HL-60 (cell line): ENCODE data around the gene DSTYK.

ENCODE experiments used
- DNase-seq, 2 experiments: peaks; one replicate each; pipeline ENCODE4 v3.0.0-alpha.2; 2010 to 2020; ENCODE audit warnings: low read depth in 1 of 2, low spot score in 1 of 2
- H3K27ac ChIP-seq: fragments of 250-450 bp; sonication (Bioruptor Pico); replicated peaks from 2 replicates; pipeline ENCODE4 v1.5.1; 2020; ENCODE audit warnings: mild to moderate bottlenecking, moderate library complexity
- H3K27me3 ChIP-seq: fragments of 250-450 bp; sonication (Bioruptor Pico); 2 replicates; pipeline ENCODE4 v1.5.1; 2021; ENCODE audit warnings: mild to moderate bottlenecking, moderate library complexity; ENCODE audit not compliant: insufficient read depth, poor library complexity, severe bottlenecking
- H3K4me3 ChIP-seq: replicated peaks from 2 replicates; pipeline ENCODE4 v1.5.1; 2011; ENCODE audit warnings: mild to moderate bottlenecking, control low read depth, low read length; ENCODE audit not compliant: insufficient read depth
- GABPA ChIP-seq: IDR thresholded peaks from 2 replicates; pipeline ENCODE4 v1.6.1; 2012; ENCODE audit warnings: low read depth
- POLR2AphosphoS5 ChIP-seq: IDR thresholded peaks from 2 replicates; pipeline ENCODE4 v1.6.1; 2012; ENCODE audit warnings: low read depth
- SPI1 ChIP-seq: IDR thresholded peaks from 2 replicates; pipeline ENCODE4 v1.6.1; 2012; ENCODE audit warnings: low read depth, mild to moderate bottlenecking, borderline replicate concordance
- TF ChIP-seq, protein P1 (sequence below): IDR thresholded peaks from one replicate; pipeline ENCODE4 v1.5.1; 2011; ENCODE audit warnings: low read length, control low read depth, inconsistent platforms; ENCODE audit not compliant: insufficient read depth
- TF ChIP-seq, protein P2 (sequence below): IDR thresholded peaks from 2 replicates; pipeline ENCODE4 v1.6.1; 2012; ENCODE audit warnings: low read depth; ENCODE audit not compliant: insufficient replicate concordance

The DSTYK gene

DNA sequence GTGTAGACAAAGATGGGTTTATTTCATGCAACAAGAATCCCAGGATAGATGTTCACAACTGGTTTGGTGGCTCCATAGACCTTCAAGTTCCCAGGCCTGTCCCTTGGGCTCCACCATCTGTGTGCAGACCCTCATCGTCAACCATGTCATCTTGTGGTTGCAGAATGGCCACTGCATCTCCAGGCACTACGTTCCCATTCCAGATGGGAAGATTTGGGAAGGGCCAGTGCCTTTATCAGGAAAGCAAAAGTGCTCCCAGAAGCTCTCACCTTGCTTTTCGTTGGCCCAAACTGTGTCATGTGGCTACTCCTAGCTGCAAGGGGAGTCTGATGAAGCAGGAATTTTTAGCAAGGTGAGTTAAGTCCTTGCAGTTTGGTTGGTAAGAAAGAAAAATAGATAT is 29.1 kb upstream of the DSTYK start:
- no peak for DNase-seq
- no peak for TF ChIP-seq POLR2AphosphoS5
- TF ChIP-seq, protein P1, sequence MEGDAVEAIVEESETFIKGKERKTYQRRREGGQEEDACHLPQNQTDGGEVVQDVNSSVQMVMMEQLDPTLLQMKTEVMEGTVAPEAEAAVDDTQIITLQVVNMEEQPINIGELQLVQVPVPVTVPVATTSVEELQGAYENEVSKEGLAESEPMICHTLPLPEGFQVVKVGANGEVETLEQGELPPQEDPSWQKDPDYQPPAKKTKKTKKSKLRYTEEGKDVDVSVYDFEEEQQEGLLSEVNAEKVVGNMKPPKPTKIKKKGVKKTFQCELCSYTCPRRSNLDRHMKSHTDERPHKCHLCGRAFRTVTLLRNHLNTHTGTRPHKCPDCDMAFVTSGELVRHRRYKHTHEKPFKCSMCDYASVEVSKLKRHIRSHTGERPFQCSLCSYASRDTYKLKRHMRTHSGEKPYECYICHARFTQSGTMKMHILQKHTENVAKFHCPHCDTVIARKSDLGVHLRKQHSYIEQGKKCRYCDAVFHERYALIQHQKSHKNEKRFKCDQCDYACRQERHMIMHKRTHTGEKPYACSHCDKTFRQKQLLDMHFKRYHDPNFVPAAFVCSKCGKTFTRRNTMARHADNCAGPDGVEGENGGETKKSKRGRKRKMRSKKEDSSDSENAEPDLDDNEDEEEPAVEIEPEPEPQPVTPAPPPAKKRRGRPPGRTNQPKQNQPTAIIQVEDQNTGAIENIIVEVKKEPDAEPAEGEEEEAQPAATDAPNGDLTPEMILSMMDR, result no peak
- no peak for TF ChIP-seq SPI1
- TF ChIP-seq, protein P2, sequence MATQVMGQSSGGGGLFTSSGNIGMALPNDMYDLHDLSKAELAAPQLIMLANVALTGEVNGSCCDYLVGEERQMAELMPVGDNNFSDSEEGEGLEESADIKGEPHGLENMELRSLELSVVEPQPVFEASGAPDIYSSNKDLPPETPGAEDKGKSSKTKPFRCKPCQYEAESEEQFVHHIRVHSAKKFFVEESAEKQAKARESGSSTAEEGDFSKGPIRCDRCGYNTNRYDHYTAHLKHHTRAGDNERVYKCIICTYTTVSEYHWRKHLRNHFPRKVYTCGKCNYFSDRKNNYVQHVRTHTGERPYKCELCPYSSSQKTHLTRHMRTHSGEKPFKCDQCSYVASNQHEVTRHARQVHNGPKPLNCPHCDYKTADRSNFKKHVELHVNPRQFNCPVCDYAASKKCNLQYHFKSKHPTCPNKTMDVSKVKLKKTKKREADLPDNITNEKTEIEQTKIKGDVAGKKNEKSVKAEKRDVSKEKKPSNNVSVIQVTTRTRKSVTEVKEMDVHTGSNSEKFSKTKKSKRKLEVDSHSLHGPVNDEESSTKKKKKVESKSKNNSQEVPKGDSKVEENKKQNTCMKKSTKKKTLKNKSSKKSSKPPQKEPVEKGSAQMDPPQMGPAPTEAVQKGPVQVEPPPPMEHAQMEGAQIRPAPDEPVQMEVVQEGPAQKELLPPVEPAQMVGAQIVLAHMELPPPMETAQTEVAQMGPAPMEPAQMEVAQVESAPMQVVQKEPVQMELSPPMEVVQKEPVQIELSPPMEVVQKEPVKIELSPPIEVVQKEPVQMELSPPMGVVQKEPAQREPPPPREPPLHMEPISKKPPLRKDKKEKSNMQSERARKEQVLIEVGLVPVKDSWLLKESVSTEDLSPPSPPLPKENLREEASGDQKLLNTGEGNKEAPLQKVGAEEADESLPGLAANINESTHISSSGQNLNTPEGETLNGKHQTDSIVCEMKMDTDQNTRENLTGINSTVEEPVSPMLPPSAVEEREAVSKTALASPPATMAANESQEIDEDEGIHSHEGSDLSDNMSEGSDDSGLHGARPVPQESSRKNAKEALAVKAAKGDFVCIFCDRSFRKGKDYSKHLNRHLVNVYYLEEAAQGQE, result no peak
- TF ChIP-seq GABPA, result no peak
- Histone ChIP-seq H3K27me3 (no peaks in the 10 kb centered on the region), H3K4me3 (no peak overlapping the region), H3K27ac (no peak overlapping the region)

DNA sequence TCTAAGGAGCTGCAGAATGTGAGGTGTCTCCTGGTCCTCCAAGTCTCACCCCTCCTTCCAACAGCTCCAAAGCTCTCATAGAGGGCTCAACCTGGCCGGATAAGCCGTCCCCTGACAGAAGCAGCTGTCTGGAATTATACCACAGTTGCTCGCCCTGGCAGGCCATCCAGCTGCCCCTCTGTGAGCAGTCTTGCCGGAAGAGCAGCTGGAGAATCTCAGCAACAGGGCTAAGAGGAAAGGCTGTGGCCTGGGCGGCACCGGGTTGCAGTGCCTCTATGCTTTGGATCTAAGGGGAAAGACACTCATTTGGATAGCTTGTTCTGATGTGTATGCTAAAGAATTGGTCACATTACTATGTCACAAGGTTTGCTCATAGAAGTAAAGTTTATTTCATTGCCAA is 28.6 kb upstream of the DSTYK start:
- Histone ChIP-seq H3K4me3 (no peak overlapping the region), H3K27ac (no peak overlapping the region), H3K27me3 (no peaks in the 10 kb centered on the region)
- TF ChIP-seq, protein P1, result no peak
- TF ChIP-seq, protein P2, result no peak
- TF ChIP-seq GABPA (no peak), POLR2AphosphoS5 (no peak), SPI1 (no peak)
- no peak for DNase-seq

DNA sequence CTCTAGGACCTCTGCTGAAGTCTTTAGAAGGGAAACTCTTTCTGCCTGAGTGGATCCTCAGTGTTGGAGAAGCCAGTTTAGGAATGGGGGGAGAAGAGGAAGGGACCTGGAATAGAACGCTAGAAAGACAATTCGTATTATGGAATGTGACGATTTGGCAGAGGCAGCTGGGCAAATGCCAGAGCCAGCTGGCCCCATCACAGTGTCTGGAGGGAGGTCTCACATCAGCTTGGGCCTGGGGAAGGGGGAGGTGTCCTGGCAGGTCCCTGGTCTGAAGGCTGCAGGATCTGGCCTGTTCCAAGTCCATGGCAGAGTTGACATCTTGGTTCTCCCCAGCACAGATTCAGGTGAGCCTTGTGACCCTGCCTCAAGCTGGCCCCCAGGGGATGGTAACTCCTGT is 27.6 kb upstream of the DSTYK start:
- H3K4me3 ChIP-seq, result no peak overlapping the region
- DNase-seq, result no peak

More for the DNA sequence above, 27.6 kb upstream of the DSTYK start:
- TF ChIP-seq, protein P1, result no peak
- TF ChIP-seq GABPA, result no peak
- TF ChIP-seq, protein P2, result no peak
- no peak for TF ChIP-seq SPI1
- no peaks in the 10 kb centered on the region for H3K27me3 ChIP-seq
- H3K27ac ChIP-seq, result no peak overlapping the region
